AG04449 (cell line): ENCODE measurements around the gene RIMKLB.
A peak's percentile ranks its signal among the peaks of the same experiment; 100 is the strongest.

Experiments used
- CTCF ChIA-PET: fragments of 350-600 bp; formaldehyde crosslinking; extraction: SDS; loops from one replicate; lab custom pipeline; 2021; ENCODE audit warnings: antibody characterized with exemption; lab: Yijun Ruan, JAX
- POLR2A ChIA-PET: fragments of 400-600, 350-600 bp; formaldehyde crosslinking; extraction: SDS; loops from one replicate; lab custom pipeline; 2020; ENCODE audit warnings: antibody characterized with exemption, inconsistent platforms; lab: Yijun Ruan, JAX
- DNase-seq: peaks from one replicate; pipeline ENCODE4 v3.0.0-alpha.2; 2010; ENCODE audit warnings: low read depth, low spot score
- H3K4me3 ChIP-seq: 2 replicates; pipeline ENCODE4 v1.5.1; 2011; ENCODE audit warnings: low read depth, mild to moderate bottlenecking, control low read depth, low read length
- TF ChIP-seq, protein P1 (sequence below): IDR thresholded peaks from one replicate; pipeline ENCODE4 v1.5.1; 2011; ENCODE audit warnings: mild to moderate bottlenecking, moderate library complexity, low read length, control low read depth, inconsistent platforms; ENCODE audit not compliant: insufficient read depth; ENCODE audit errors: missing control alignments

Gene RIMKLB

DNA sequence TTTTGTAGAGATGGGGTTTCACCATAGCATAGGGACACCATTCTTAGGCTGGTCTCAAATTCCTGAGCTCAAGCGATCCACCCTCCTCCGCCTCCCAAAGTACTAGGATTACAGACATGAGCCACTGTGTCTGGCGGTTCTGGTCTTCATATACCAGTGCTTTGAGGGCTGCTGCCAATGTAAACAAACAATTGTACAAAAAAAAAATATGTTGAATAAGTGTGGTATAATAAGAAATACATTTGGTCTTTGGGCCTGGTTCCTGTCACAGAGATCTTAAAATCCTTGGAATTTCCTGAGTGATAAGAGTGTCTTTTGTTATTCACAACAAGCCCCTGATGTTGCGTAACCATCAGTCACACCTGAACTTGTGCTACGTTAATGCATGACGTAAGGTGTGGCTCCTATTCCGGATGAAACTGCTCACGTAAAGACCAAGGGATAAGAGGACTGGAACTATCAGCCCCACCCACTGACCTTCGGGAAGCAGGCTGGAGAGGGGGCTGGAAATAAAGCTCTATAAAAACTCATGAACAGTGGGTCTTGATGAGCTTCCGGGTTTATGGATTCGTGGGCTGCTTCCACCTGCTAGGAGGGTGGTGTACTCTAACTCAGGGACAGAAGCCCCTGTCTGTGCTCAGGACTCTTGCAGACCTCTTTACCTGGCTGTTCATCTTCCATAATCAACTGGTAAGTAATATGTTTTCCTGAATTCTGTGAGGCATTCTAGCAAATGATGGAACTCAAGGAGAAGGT lies 16.5 kb upstream of the RIMKLB start:
- POLR2A ChIA-PET: no interaction called here
- CTCF ChIA-PET: interaction anchor here (0.6 to 3.2 kb wide), 32 partner anchors 10 to 368 kb away, joined by 3 to 75 read pairs (median 4); partner anchors contain the start of genes A2ML1, M6PR, PHC1 and RIMKLB
- no peak for DNase-seq
- H3K4me3 ChIP-seq: no peak overlapping the region
- TF ChIP-seq, protein P1, sequence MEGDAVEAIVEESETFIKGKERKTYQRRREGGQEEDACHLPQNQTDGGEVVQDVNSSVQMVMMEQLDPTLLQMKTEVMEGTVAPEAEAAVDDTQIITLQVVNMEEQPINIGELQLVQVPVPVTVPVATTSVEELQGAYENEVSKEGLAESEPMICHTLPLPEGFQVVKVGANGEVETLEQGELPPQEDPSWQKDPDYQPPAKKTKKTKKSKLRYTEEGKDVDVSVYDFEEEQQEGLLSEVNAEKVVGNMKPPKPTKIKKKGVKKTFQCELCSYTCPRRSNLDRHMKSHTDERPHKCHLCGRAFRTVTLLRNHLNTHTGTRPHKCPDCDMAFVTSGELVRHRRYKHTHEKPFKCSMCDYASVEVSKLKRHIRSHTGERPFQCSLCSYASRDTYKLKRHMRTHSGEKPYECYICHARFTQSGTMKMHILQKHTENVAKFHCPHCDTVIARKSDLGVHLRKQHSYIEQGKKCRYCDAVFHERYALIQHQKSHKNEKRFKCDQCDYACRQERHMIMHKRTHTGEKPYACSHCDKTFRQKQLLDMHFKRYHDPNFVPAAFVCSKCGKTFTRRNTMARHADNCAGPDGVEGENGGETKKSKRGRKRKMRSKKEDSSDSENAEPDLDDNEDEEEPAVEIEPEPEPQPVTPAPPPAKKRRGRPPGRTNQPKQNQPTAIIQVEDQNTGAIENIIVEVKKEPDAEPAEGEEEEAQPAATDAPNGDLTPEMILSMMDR: no peak

DNA sequence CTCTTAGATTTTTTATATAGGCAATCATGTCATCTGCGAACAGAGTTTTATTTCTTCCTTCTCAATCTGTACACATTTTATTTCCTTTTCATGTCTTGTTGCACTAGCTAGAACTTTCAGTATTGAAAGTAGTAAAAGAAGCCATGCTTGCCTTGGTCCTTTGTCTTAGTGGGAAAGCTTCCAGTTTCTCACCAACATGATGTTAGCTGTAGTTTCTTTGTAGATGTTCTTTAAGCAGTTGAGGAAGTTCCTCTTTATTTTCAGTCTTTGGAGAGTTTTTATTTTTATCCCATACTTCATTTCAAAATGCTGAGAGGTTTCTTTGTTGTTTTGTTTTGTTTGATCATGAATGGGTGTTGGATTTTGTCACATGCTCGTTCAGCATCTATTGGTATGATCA lies 12.7 kb upstream of the RIMKLB start:
- no peak for DNase-seq
- TF ChIP-seq, protein P1: no peak
- ChIA-PET CTCF (interaction anchor here (0.6 to 4.7 kb wide), 4 partner anchors 26 to 205 kb away, joined by 3 to 20 read pairs (median 10); no protein-coding TSS in a partner anchor), POLR2A (no interaction called here)
- H3K4me3 ChIP-seq: no peak overlapping the region

DNA sequence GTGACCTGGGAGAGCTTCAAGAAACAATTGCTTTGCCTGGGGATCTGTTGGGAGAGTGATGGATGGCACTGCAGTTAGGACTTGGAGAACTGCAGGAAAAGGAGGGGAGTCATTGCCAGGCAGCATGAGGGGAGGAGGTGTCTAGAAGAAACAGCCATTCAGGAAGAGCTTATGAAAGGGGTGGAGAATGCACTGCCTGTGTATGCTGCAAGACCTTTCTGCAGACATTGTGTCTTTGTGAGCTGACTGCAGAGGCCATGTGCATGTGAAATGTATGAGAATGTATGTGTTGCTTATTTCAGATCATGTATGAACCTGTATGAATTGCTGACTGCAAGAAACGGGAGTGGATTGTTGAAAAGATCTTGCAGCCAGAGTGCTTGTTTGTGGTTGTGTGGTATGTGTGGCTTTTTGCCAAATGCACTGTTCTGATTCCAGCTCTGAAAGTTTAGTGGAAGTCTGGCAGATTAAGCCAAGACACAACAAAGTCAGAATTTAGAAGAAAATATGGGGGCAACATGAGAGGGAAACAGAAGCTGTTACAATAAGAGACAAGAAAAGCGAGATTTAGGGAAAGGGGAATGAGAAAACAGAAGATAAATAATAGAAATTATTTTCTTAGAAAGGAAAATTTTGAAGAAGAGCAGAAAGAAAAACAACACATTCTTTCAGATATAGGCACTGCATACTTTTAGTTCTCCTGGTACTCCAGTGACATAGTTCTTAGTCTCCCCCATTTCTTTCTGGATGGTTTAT lies 9.8 kb upstream of the RIMKLB start:
- ChIA-PET POLR2A (interaction anchor here (1.0 to 1.5 kb wide), 3 partner anchors 9 to 29 kb away, joined by 3 to 6 read pairs (median 5); partner anchors contain the start of gene RIMKLB), CTCF (interaction anchor here (0.8 to 4.7 kb wide), 8 partner anchors 9 to 203 kb away, joined by 3 to 20 read pairs (median 4); no protein-coding TSS in a partner anchor)
- no peak for DNase-seq
- peak overlapping the region; percentile 24 for H3K4me3 ChIP-seq
- TF ChIP-seq, protein P1: no peak

DNA sequence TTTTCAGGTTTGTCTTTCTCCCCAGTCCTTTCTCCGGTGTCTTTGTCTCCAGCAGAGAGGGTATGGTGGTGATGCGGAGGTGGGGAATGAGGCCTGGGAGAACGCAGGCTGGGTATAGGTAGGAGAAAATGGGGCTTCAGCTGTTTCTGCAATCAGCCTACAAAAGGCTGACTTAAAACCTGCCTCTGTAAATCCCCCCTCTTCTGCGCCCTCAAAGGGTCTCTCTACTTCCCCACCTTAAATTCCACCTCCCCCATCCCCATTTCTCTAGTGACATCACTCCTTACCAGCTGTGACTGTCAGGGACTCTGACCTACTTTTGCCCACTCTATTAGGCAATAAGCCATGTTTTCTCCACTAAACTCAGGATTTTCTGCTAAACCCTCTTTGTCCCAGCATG lies 8.1 kb upstream of the RIMKLB start:
- TF ChIP-seq, protein P1: no peak
- H3K4me3 ChIP-seq: no peak overlapping the region
- CTCF ChIA-PET: no interaction called here
- POLR2A ChIA-PET: no interaction called here
- DNase-seq: no peak

DNA sequence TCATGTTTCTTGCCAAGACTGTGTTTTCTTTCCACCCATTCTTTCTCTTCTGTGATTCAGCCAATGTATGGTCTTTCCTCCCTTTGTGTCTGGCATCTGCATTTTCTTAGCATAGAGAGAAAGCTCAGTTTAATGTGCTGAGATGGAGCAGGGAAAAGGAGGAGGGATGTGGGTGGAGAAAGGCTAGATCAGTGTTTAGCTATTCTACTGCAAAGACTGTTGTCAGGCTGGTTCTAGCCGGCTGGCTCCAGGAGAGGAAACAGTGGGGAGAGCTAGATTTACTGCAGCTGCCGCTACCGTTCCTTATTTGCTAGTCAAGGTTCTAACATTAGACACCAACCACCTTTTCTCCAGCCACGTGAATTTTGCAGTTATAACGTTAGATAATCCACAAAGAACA lies 5.2 kb upstream of the RIMKLB start:
- CTCF ChIA-PET: interaction anchor here (1.3 kb wide), 1 partner anchor 197 kb away, joined by 4 read pairs; no protein-coding TSS in a partner anchor
- H3K4me3 ChIP-seq: no peak overlapping the region
- DNase-seq: no peak
- POLR2A ChIA-PET: interaction anchor here (0.5 kb wide), 1 partner anchor 42 kb away, joined by 4 read pairs; no protein-coding TSS in a partner anchor
- TF ChIP-seq, protein P1: no peak
